ENCODE data around the gene ITIH1.

GRCh38 chr3:52838561-52839267 lies 61.3 kb downstream of the ITIH1 start:
- TF ChIP-seq CTCF (IDR thresholded peaks at IDR 0.05) (no peak), POLR2AphosphoS5 (IDR thresholded peaks at IDR 0.05; ENCODE audit: low read depth, low read length) (no peak), SIN3A (IDR thresholded peaks at IDR 0.05; ENCODE audit: borderline replicate concordance, insufficient read depth, low read depth, low read length) (no peak)

Data from Panc1 (cell line).